ENCODE data around the gene LYPD4. TPM values are rescaled to one million over a fixed set of nuclear protein-coding genes. Genes with fewer than 3 reads are reported as not detected.
A peak's percentile ranks its signal among the peaks of the same experiment; 100 is the strongest.

The LYPD4 gene
- not detected for total RNA-seq

GRCh38 chr19:41844601-41845000, at the start of gene LYPD4:
TSS of gene LYPD4 (minus strand) at chr19:41844683. CDS start at chr19:41839285, 5,398 bp downstream.
- H3K9me3 Mint-ChIP-seq (ENCODE audit: low read depth) = no peaks in the 10 kb centered on the region
- H3K36me3 Mint-ChIP-seq = no peaks in the 10 kb centered on the region
- DNase-seq (no peak), ATAC-seq (no peak)
- H3K4me1 Mint-ChIP-seq = no peaks in the 10 kb centered on the region
- H3K4me3 Mint-ChIP-seq = no peak within 1 kb of the TSS
- H3K27ac Mint-ChIP-seq = no peak within 1 kb of the TSS
- peaks cover 14% of the 10 kb centered on the region for H3K27me3 Mint-ChIP-seq
- CTCF ChIA-PET = no interaction called here

- no peak for DNase-seq
- Mint-ChIP-seq H3K4me1 (peaks cover 57% of the 10 kb centered on the region), H3K27me3 (no peaks in the 10 kb centered on the region), H3K9me3 (ENCODE audit: low read depth) (no peaks in the 10 kb centered on the region), H3K4me3 (no peak overlapping the region), H3K27ac (peak overlapping the region; percentile 14), H3K36me3 (peaks cover 55% of the 10 kb centered on the region)
- ATAC-seq = peak; percentile 40
- CTCF ChIA-PET = interaction anchor here (1.0 kb wide), 1 partner anchor 34 kb away, joined by 3 read pairs; the partner anchor contains the start of gene RPS19
These were observed 49.4 kb upstream of the LYPD4 start for GRCh38 chr19:41893899-41894298.

- ATAC-seq = no peak
- Mint-ChIP-seq H3K4me1 (peaks cover 64% of the 10 kb centered on the region), H3K27me3 (no peaks in the 10 kb centered on the region), H3K36me3 (peaks cover 51% of the 10 kb centered on the region), H3K9me3 (ENCODE audit: low read depth) (no peaks in the 10 kb centered on the region), H3K27ac (no peak overlapping the region), H3K4me3 (no peak overlapping the region)
- no peak for DNase-seq
- CTCF ChIA-PET = interaction anchor here (1.1 to 12.1 kb wide), 4 partner anchors 10 to 52 kb away, joined by 4 to 260 read pairs (median 46); partner anchors contain the start of genes CD79A and ERFL
These were observed 47.9 kb upstream of the LYPD4 start for GRCh38 chr19:41892173-41892902.

- Mint-ChIP-seq H3K4me1 (peaks cover 75% of the 10 kb centered on the region), H3K27ac (peak overlapping the region; percentile 13), H3K27me3 (no peaks in the 10 kb centered on the region), H3K4me3 (no peak overlapping the region), H3K9me3 (ENCODE audit: low read depth) (no peaks in the 10 kb centered on the region), H3K36me3 (peaks cover 57% of the 10 kb centered on the region)
- DNase-seq = no peak
- no peak for ATAC-seq
- CTCF ChIA-PET = interaction anchor here (0.8 to 12.1 kb wide), 4 partner anchors 11 to 54 kb away, joined by 3 to 260 read pairs (median 46); partner anchors contain the start of gene CD79A
These were observed 46.5 kb upstream of the LYPD4 start for GRCh38 chr19:41890936-41891335.

- DNase-seq (no peak), ATAC-seq (no peak)
- Mint-ChIP-seq H3K9me3 (ENCODE audit: low read depth) (no peaks in the 10 kb centered on the region), H3K27ac (peak overlapping the region; percentile 94), H3K36me3 (peaks cover 58% of the 10 kb centered on the region), H3K4me3 (peak overlapping the region; percentile 31), H3K4me1 (peaks cover 77% of the 10 kb centered on the region), H3K27me3 (no peaks in the 10 kb centered on the region)
- CTCF ChIA-PET = interaction anchor here (0.6 to 12.1 kb wide), 9 partner anchors 12 to 69 kb away, joined by 3 to 260 read pairs (median 3); partner anchors contain the start of genes CD79A, RABAC1 and RPS19
These were observed 45.4 kb upstream of the LYPD4 start for GRCh38 chr19:41889896-41890295.

GRCh38 chr19:41888926-41889325, 44.4 kb upstream of the LYPD4 start:
- peaks cover 72% of the 10 kb centered on the region for H3K4me1 Mint-ChIP-seq
- H3K36me3 Mint-ChIP-seq = peaks cover 54% of the 10 kb centered on the region
- ATAC-seq (no peak), DNase-seq (no peak)
- H3K27me3 Mint-ChIP-seq = no peaks in the 10 kb centered on the region
- H3K4me3 Mint-ChIP-seq = peak overlapping the region; percentile 82
- H3K9me3 Mint-ChIP-seq (ENCODE audit: low read depth) = no peaks in the 10 kb centered on the region
- CTCF ChIA-PET = interaction anchor here (1.2 to 12.1 kb wide), 6 partner anchors 19 to 70 kb away, joined by 3 to 260 read pairs (median 36); partner anchors contain the start of genes CD79A, RABAC1 and RPS19
- peak overlapping the region; percentile 94 for H3K27ac Mint-ChIP-seq

- H3K27me3 Mint-ChIP-seq = no peaks in the 10 kb centered on the region
- peak overlapping the region; percentile 82 for H3K4me3 Mint-ChIP-seq
- CTCF ChIA-PET = interaction anchor here (1.2 to 12.1 kb wide), 5 partner anchors 18 to 70 kb away, joined by 3 to 260 read pairs (median 66); partner anchors contain the start of genes CD79A, RABAC1 and RPS19
These were observed 43.4 kb upstream of the LYPD4 start for GRCh38 chr19:41887711-41888382.

GRCh38 chr19:41886761-41887710, 42.6 kb upstream of the LYPD4 start:
- H3K36me3 Mint-ChIP-seq = peaks cover 58% of the 10 kb centered on the region
- peak overlapping the region; percentile 82 for H3K4me3 Mint-ChIP-seq
- no peaks in the 10 kb centered on the region for H3K27me3 Mint-ChIP-seq
- DNase-seq (peak; percentile 92), ATAC-seq (peak; percentile 28)
- peaks cover 67% of the 10 kb centered on the region for H3K4me1 Mint-ChIP-seq
- peak overlapping the region; percentile 94 for H3K27ac Mint-ChIP-seq
- CTCF ChIA-PET = interaction anchor here (1.2 to 12.1 kb wide), 8 partner anchors 17 to 77 kb away, joined by 3 to 260 read pairs (median 11); partner anchors contain the start of genes CD79A, RABAC1 and RPS19
- H3K9me3 Mint-ChIP-seq (ENCODE audit: low read depth) = no peaks in the 10 kb centered on the region

More at GRCh38 chr19:41887711-41888382, 43.4 kb upstream of the LYPD4 start:
- Mint-ChIP-seq H3K36me3 (peaks cover 56% of the 10 kb centered on the region), H3K4me1 (peaks cover 68% of the 10 kb centered on the region), H3K27ac (peak overlapping the region; percentile 94), H3K9me3 (ENCODE audit: low read depth) (no peaks in the 10 kb centered on the region)
- peak; percentile 28 for ATAC-seq
- DNase-seq = peak; percentile 91

GRCh38 chr19:41883821-41884733, 39.6 kb upstream of the LYPD4 start:
- H3K36me3 Mint-ChIP-seq = peaks cover 38% of the 10 kb centered on the region
- no peaks in the 10 kb centered on the region for H3K9me3 Mint-ChIP-seq (ENCODE audit: low read depth)
- peak overlapping the region; percentile 82 for H3K4me3 Mint-ChIP-seq
- ATAC-seq (peak; percentile 81), DNase-seq (peak; percentile 97)
- H3K4me1 Mint-ChIP-seq = peaks cover 41% of the 10 kb centered on the region
- CTCF ChIA-PET = interaction anchor here (1.6 to 12.1 kb wide), 5 partner anchors 14 to 74 kb away, joined by 4 to 260 read pairs (median 66); partner anchors contain the start of genes CD79A, RABAC1 and RPS19
- H3K27me3 Mint-ChIP-seq = no peaks in the 10 kb centered on the region
- H3K27ac Mint-ChIP-seq = peak overlapping the region; percentile 94

- Mint-ChIP-seq H3K27me3 (no peaks in the 10 kb centered on the region), H3K4me1 (peaks cover 35% of the 10 kb centered on the region), H3K9me3 (ENCODE audit: low read depth) (no peaks in the 10 kb centered on the region), H3K4me3 (peak overlapping the region; percentile 82), H3K27ac (peak overlapping the region; percentile 94), H3K36me3 (peaks cover 33% of the 10 kb centered on the region)
- CTCF ChIA-PET = interaction anchor here (1.0 to 12.1 kb wide), 5 partner anchors 13 to 69 kb away, joined by 4 to 260 read pairs (median 66); partner anchors contain the start of genes CD79A and RPS19
- ATAC-seq = no peak
- no peak for DNase-seq
These were observed 39.0 kb upstream of the LYPD4 start for GRCh38 chr19:41883463-41883820.

- Mint-ChIP-seq H3K9me3 (ENCODE audit: low read depth) (no peaks in the 10 kb centered on the region), H3K4me3 (peak within 1 kb of the TSS; percentile 98), H3K4me1 (peaks cover 32% of the 10 kb centered on the region), H3K27me3 (no peaks in the 10 kb centered on the region), H3K36me3 (peaks cover 27% of the 10 kb centered on the region), H3K27ac (peak within 1 kb of the TSS; percentile 97)
- CTCF ChIA-PET = interaction anchor here (1.0 to 12.1 kb wide), 5 partner anchors 13 to 69 kb away, joined by 4 to 260 read pairs (median 66); partner anchors contain the start of genes CD79A and RPS19
- ATAC-seq = peak; percentile 2
- peak; percentile 74 for DNase-seq
These were observed 38.3 kb upstream of the LYPD4 start, which contains the start of gene ARHGEF1 for GRCh38 chr19:41882568-41883462. TSS of gene ARHGEF1 (plus strand) at chr19:41883184. CDS start at chr19:41888083, 4,899 bp downstream.

Measured in activated CD8-positive, alpha-beta memory T cell treated with anti-CD3 and anti-CD28 coated beads, Interleukin-2, amount 10 ng/mL, durations not matched to agents 7 days and 5 days (primary cell).